ENCODE results near the gene INO80D. TPM values are rescaled to one million over a fixed set of nuclear protein-coding genes. Genes with fewer than 3 reads are reported as not detected.
A peak's percentile ranks its signal among the peaks of the same experiment; 100 is the strongest.

The INO80D gene
- total and polyA plus RNA-seq, 2 of the 13 experiments (the other 11 are each of a cell fraction or from before 2014, with no cell fraction given) = 7.6 to 7.9 TPM

DNA sequence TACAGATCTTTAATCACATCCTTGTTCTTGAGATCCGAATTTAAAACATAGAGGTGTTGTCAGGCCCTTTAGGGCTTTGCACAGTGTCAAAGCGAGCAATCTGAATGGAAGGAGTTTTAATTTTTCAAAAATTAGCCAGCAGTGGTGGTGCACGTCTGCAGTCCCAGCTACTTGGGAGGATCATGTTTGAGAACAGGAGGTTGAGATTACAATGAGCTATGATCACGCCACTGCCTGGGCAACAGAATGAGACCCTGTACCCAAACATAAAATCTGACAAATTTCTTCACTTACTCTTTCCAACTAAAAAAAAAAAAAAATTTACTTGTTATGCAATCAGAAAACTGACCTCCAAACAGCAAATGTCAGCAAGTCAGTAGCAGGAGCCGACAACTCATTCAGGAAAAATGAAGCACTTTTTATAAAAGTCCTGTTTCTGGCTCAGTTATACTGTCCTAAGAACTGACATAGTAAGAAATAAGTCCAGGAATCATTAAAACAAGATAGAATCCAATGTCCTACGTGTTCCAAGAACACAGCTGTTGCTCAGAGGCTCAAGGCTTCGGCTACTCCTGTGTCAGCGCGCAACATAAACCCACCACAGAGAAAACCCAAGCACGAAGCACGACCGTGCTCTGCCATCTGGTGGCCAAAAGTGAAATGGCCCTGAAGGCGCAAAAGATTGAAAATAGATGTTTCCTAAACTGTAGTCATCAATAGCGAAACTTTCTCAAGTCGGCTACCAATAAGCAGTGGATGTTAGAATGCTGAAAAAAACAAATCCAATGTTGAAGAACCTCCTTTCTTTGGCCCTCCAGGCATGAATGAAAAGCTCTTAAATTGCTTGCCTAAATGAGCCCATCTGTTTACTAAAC is 138.1 kb downstream of the INO80D start (continued):
- no peak for TF ChIP-seq ZNF577 (CRISPR knock-in tag; IDR thresholded peaks at IDR 0.05; ENCODE audit: borderline replicate concordance, low read depth)
- no peak for TF ChIP-seq DNMT1 (CRISPR knock-in tag; IDR thresholded peaks at IDR 0.05)
- TF ChIP-seq KMT2B (CRISPR knock-in tag; IDR thresholded peaks at IDR 0.05) = no peak
- TF ChIP-seq, protein P1, sequence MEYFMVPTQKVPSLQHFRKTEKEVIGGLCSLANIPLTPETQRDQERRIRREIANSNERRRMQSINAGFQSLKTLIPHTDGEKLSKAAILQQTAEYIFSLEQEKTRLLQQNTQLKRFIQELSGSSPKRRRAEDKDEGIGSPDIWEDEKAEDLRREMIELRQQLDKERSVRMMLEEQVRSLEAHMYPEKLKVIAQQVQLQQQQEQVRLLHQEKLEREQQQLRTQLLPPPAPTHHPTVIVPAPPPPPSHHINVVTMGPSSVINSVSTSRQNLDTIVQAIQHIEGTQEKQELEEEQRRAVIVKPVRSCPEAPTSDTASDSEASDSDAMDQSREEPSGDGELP (IDR thresholded peaks at IDR 0.05; ENCODE audit: borderline replicate concordance, low read depth) = peak; percentile 77
- peak; percentile 42; the same call in 1 of the 2 replicates for TF ChIP-seq DMAP1 (CRISPR knock-in tag; IDR thresholded peaks at IDR 0.05)
- TF ChIP-seq, protein P2, sequence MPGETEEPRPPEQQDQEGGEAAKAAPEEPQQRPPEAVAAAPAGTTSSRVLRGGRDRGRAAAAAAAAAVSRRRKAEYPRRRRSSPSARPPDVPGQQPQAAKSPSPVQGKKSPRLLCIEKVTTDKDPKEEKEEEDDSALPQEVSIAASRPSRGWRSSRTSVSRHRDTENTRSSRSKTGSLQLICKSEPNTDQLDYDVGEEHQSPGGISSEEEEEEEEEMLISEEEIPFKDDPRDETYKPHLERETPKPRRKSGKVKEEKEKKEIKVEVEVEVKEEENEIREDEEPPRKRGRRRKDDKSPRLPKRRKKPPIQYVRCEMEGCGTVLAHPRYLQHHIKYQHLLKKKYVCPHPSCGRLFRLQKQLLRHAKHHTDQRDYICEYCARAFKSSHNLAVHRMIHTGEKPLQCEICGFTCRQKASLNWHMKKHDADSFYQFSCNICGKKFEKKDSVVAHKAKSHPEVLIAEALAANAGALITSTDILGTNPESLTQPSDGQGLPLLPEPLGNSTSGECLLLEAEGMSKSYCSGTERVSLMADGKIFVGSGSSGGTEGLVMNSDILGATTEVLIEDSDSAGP (CRISPR knock-in tag; IDR thresholded peaks at IDR 0.05; ENCODE audit: borderline replicate concordance) = 0 out of 2 replicates have a peak, but pooled peaks have one; percentile 17
- TF ChIP-seq RORA (CRISPR knock-in tag; IDR thresholded peaks at IDR 0.05) = no peak
- TF ChIP-seq FOSL1 (CRISPR knock-in tag; IDR thresholded peaks at IDR 0.05; ENCODE audit: borderline replicate concordance) = no peak
- no peak for TF ChIP-seq ZNF253 (CRISPR knock-in tag; IDR thresholded peaks at IDR 0.05; ENCODE audit: borderline replicate concordance)
- TF ChIP-seq PPARG (CRISPR knock-in tag; conservative IDR thresholded peaks at IDR 0.05) = peak; percentile 68; the same call in 1 of the 2 replicates
- no peak for TF ChIP-seq KLF12 (CRISPR knock-in tag; IDR thresholded peaks at IDR 0.05; ENCODE audit: borderline replicate concordance)
- TF ChIP-seq NFRKB (IDR thresholded peaks at IDR 0.05) = no peak
- TF ChIP-seq ZC3H4 (CRISPR knock-in tag; IDR thresholded peaks at IDR 0.05; ENCODE audit: borderline replicate concordance) = no peak
- peak; percentile 57; the same call in 1 of the 2 replicates for TF ChIP-seq HDAC1 (CRISPR knock-in tag; IDR thresholded peaks at IDR 0.05)
- no peak for TF ChIP-seq MXI1 (IDR thresholded peaks at IDR 0.05; ENCODE audit: borderline replicate concordance, low read depth, low read length)
- TF ChIP-seq ZKSCAN5 (CRISPR knock-in tag; IDR thresholded peaks at IDR 0.05) = no peak
- TF ChIP-seq ZNF264 (CRISPR knock-in tag; IDR thresholded peaks at IDR 0.05) = 0 out of 2 replicates have a peak, but pooled peaks have one; percentile 42
- TF ChIP-seq SMC3 (IDR thresholded peaks at IDR 0.05; ENCODE audit: low read length) = peak; percentile 97
- no peak for TF ChIP-seq ZNF569 (CRISPR knock-in tag; IDR thresholded peaks at IDR 0.05; ENCODE audit: borderline replicate concordance)
- peak; percentile 68; the same call in 1 of the 2 replicates for TF ChIP-seq CEBPB (IDR thresholded peaks at IDR 0.05; ENCODE audit: borderline replicate concordance, low read depth, low read length)
- TF ChIP-seq ZNF672 (CRISPR knock-in tag; IDR thresholded peaks at IDR 0.05) = no peak
- no peak for TF ChIP-seq ZNF891 (CRISPR knock-in tag; IDR thresholded peaks at IDR 0.05)
- TF ChIP-seq ZNF383 (CRISPR knock-in tag; IDR thresholded peaks at IDR 0.05; ENCODE audit: borderline replicate concordance) = no peak
- TF ChIP-seq, protein P3, sequence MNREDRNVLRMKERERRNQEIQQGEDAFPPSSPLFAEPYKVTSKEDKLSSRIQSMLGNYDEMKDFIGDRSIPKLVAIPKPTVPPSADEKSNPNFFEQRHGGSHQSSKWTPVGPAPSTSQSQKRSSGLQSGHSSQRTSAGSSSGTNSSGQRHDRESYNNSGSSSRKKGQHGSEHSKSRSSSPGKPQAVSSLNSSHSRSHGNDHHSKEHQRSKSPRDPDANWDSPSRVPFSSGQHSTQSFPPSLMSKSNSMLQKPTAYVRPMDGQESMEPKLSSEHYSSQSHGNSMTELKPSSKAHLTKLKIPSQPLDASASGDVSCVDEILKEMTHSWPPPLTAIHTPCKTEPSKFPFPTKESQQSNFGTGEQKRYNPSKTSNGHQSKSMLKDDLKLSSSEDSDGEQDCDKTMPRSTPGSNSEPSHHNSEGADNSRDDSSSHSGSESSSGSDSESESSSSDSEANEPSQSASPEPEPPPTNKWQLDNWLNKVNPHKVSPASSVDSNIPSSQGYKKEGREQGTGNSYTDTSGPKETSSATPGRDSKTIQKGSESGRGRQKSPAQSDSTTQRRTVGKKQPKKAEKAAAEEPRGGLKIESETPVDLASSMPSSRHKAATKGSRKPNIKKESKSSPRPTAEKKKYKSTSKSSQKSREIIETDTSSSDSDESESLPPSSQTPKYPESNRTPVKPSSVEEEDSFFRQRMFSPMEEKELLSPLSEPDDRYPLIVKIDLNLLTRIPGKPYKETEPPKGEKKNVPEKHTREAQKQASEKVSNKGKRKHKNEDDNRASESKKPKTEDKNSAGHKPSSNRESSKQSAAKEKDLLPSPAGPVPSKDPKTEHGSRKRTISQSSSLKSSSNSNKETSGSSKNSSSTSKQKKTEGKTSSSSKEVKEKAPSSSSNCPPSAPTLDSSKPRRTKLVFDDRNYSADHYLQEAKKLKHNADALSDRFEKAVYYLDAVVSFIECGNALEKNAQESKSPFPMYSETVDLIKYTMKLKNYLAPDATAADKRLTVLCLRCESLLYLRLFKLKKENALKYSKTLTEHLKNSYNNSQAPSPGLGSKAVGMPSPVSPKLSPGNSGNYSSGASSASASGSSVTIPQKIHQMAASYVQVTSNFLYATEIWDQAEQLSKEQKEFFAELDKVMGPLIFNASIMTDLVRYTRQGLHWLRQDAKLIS (CRISPR knock-in tag; IDR thresholded peaks at IDR 0.05) = no peak
- TF ChIP-seq ZNF549 (CRISPR knock-in tag; IDR thresholded peaks at IDR 0.05) = no peak
- peak; percentile 75 for TF ChIP-seq ISL2 (CRISPR knock-in tag; IDR thresholded peaks at IDR 0.05)

All from HepG2 (cell line).